Immature natural killer cell (primary cell): ENCODE results near the gene BACH1. TPM values are rescaled to one million over a fixed set of nuclear protein-coding genes. Genes with fewer than 3 reads are reported as not detected.

Source experiments
- DNase-seq, 3 donors: peaks; one replicate each; pipeline ENCODE4 v3.0.0; 2022; ENCODE audit warnings: mixed read lengths in 1 of 3
- H3K27ac Mint-ChIP-seq, 6 donors: one replicate each; pipeline ENCODE4 v1.8.0; 2020; ENCODE audit warnings: mixed read lengths in 6 of 6, mild to moderate bottlenecking in 5 of 6, inconsistent platforms in 4 of 6, moderate library complexity in 3 of 6
- H3K27me3 Mint-ChIP-seq, 3 donors: one replicate each; pipeline ENCODE4 v1.8.0; 2020 to 2021; ENCODE audit warnings: low read depth in 3 of 3, mild to moderate bottlenecking in 3 of 3, mixed read lengths in 3 of 3, moderate library complexity in 3 of 3, inconsistent platforms in 1 of 3
- H3K36me3 Mint-ChIP-seq, 3 donors: one replicate each; pipeline ENCODE4 v1.8.0; 2020; ENCODE audit warnings: mixed read lengths in 3 of 3, inconsistent platforms in 2 of 3, mild to moderate bottlenecking in 2 of 3
- H3K4me1 Mint-ChIP-seq, 2 donors: one replicate each; pipeline ENCODE4 v1.8.0; 2020; ENCODE audit warnings: inconsistent platforms in 2 of 2, mild to moderate bottlenecking in 2 of 2, mixed read lengths in 2 of 2, moderate library complexity in 1 of 2
- H3K4me3 Mint-ChIP-seq, 5 donors: one replicate each; pipeline ENCODE4 v1.8.0; 2020; ENCODE audit warnings: mild to moderate bottlenecking in 5 of 5, mixed read lengths in 5 of 5, inconsistent platforms in 3 of 5, moderate library complexity in 3 of 5
- H3K9me3 Mint-ChIP-seq, 6 donors: one replicate each; pipeline ENCODE4 v1.8.0; 2020; ENCODE audit warnings: mild to moderate bottlenecking in 6 of 6, mixed read lengths in 6 of 6, inconsistent platforms in 4 of 6, moderate library complexity in 3 of 6
- polyA plus RNA-seq, 3 donors: library from polyadenylated mRNA; unstranded; fragments of 300-500 nt; fragmentation: Illumina TruSeq; gene quantifications; one replicate each; pipeline ENCODE4 v1.2.3, GENCODE V29; 2021

BACH1 gene
- polyA plus RNA-seq, 3 donors from 2014 or later: 10.1 to 30.2 (median 17.4) TPM

DNA sequence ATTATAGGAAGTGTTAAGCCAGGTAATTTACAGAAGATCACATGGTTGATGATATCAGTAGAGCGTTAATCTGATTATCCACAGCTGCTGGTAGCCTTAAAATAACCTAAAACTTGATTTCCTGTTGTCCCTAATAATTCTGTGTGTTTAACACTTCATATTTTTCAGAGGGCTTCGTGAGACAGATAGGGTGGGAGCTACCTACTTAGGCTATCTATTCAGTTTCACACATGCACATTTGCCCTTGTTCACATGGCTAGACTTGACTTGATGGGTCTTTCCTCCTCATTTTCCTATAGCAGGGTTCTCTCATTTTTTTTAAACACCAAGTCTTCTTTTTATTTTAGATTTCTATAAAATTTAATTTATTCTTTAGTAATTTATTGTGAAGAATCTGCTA is 11.0 kb downstream of the BACH1 start:
- no peak for DNase-seq
- Mint-ChIP-seq H3K27ac (no peak overlapping the region), H3K9me3 (no peaks in the 10 kb centered on the region), H3K36me3 (peaks cover 0 to 8% (median 8%) of the 10 kb centered on the region in 3 donors), H3K27me3 (peaks cover 0 to 6% (median 0%) of the 10 kb centered on the region in 3 donors), H3K4me3 (no peak overlapping the region), H3K4me1 (peaks cover 49 to 94% of the 10 kb centered on the region in 2 donors)

DNA sequence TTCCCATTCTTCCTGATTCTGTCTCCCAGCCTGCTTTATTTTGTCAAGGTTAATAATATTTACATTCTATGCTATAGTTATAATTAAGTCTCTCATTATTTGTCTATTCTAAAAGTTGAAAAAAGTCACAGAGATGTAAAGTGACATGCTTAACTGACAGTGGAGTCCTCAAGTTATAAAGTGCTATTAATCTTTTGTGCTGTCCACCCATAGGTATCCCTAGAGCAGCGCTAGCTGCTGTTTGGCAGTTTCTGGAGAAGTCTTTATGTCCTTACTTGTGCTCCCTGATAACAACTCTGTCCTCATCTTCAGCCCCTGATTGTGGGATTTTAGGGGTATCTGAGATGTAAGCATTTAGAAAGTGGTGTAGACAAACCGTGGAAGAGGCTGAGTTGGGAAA is 13.1 kb downstream of the BACH1 start:
- Mint-ChIP-seq H3K36me3 (peaks cover 0 to 8% (median 4%) of the 10 kb centered on the region in 3 donors), H3K4me3 (no peak overlapping the region), H3K27ac (peak overlapping the region in 1 of 6 donors; percentile 9), H3K9me3 (no peaks in the 10 kb centered on the region), H3K27me3 (peaks cover 0 to 4% (median 0%) of the 10 kb centered on the region in 3 donors), H3K4me1 (peaks cover 49 to 96% of the 10 kb centered on the region in 2 donors)
- DNase-seq: no peak

DNA sequence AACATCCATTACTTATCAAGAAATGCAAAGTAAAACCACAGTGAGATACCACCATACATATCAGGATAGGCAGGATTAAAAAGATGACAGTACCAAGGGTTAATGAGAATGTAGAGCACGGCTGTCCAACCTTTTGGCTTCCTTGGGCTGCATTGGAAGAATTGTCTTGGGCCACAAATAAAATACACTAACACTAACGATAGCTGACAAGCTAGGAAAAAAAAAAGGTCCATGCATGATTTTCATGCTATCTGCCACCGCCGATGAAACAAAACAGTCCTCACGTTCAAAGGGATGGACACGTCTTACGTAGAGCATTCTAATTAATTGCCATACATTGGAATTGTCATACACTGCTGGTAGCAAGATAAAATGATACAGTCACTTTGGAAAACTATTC is 14.3 kb downstream of the BACH1 start:
- Mint-ChIP-seq H3K27me3 (peaks cover 0 to 4% (median 0%) of the 10 kb centered on the region in 3 donors), H3K36me3 (peaks cover 0 to 8% (median 4%) of the 10 kb centered on the region in 3 donors), H3K9me3 (no peaks in the 10 kb centered on the region), H3K27ac (peak overlapping the region in 1 of 6 donors; percentile 26), H3K4me1 (peaks cover 49 to 97% of the 10 kb centered on the region in 2 donors), H3K4me3 (no peak overlapping the region)
- DNase-seq: no peak

DNA sequence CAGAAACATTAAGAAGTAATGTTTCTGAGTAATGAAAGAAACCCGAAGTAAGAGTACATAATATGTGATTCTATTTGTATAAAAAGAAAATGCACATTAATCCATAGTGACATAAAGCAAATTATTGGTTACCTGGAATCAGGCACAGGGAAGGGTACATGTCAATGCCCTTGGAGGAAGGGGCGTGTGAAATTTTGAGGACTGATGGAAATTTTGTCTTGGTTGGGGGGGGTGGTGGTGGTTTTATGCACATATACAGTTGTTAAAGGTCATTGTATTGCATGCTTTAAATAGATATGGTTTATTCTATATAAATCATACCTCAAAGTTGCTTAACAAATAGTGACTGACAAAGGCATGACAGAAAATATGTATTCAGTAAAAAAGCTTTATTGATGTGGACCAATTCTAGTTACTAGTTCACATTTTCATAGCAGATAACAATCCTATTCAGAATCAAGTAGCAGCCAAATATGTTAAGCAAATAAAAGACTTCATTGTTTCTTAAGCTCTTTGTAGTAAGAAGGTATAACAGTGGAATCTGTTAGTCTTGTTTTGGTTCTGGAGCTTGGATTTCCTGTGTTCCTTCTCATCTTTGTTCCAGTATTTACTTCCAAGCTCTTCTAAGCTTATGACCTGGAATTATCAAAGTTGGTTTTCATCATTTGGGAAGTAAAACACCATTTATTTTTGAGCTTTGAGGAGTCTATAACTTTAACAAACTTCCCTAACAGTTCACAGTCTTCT is 15.1 kb downstream of the BACH1 start:
- no peak overlapping the region for H3K27ac Mint-ChIP-seq
- H3K4me1 Mint-ChIP-seq: peaks cover 53 to 98% of the 10 kb centered on the region in 2 donors
- no peak overlapping the region for H3K4me3 Mint-ChIP-seq
- DNase-seq: no peak
- peaks cover 0 to 1% (median 0%) of the 10 kb centered on the region in 3 donors for H3K27me3 Mint-ChIP-seq
- H3K36me3 Mint-ChIP-seq: peaks cover 0 to 8% (median 4%) of the 10 kb centered on the region in 3 donors
- no peaks in the 10 kb centered on the region for H3K9me3 Mint-ChIP-seq

GRCh38 chr21:29315131-29315749 is 16.5 kb downstream of the BACH1 start:
- DNase-seq: no peak
- peak overlapping the region in 2 of 6 donors; percentile 8 to 27 for H3K27ac Mint-ChIP-seq
- H3K36me3 Mint-ChIP-seq: peaks cover 0 to 8% (median 4%) of the 10 kb centered on the region in 3 donors
- H3K4me3 Mint-ChIP-seq: no peak overlapping the region
- H3K4me1 Mint-ChIP-seq: peaks cover 60 to 100% of the 10 kb centered on the region in 2 donors
- H3K9me3 Mint-ChIP-seq: no peaks in the 10 kb centered on the region
- peaks cover 0 to 1% (median 0%) of the 10 kb centered on the region in 3 donors for H3K27me3 Mint-ChIP-seq

- Mint-ChIP-seq H3K27ac (no peak overlapping the region), H3K27me3 (no peaks in the 10 kb centered on the region), H3K4me3 (no peak overlapping the region)
These were observed 17.5 kb downstream of the BACH1 start for GRCh38 chr21:29316029-29316742.

DNA sequence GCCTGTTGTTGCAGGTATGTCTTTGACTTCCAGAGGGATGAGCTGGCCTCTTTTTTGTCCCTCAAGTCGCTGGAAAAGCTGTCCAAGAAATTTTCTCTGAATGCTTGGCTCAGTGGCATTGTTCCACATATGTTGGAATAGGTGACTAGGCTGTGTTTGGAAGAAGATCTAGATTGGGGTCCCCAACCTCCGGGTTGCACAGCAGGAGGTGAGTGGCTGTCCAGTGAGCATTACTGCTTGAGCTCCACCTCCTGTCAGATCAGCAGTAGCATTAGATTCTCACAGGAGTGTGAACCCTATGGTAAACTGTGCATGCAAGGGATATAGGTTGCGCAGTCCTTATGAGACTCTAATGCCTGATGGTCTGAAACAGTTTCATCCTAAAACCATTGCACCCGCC is 18.1 kb downstream of the BACH1 start:
- Mint-ChIP-seq H3K27ac (no peak overlapping the region), H3K27me3 (no peaks in the 10 kb centered on the region), H3K4me3 (no peak overlapping the region), H3K36me3 (peaks cover 5 to 10% (median 9%) of the 10 kb centered on the region in 3 donors), H3K4me1 (peaks cover 59 to 100% of the 10 kb centered on the region in 2 donors), H3K9me3 (no peaks in the 10 kb centered on the region)
- DNase-seq: no peak

More at GRCh38 chr21:29316029-29316742, 17.5 kb downstream of the BACH1 start:
- H3K4me1 Mint-ChIP-seq: peaks cover 58 to 100% of the 10 kb centered on the region in 2 donors
- no peak for DNase-seq
- H3K36me3 Mint-ChIP-seq: peaks cover 3 to 7% (median 6%) of the 10 kb centered on the region in 3 donors
- H3K9me3 Mint-ChIP-seq: no peaks in the 10 kb centered on the region

DNA sequence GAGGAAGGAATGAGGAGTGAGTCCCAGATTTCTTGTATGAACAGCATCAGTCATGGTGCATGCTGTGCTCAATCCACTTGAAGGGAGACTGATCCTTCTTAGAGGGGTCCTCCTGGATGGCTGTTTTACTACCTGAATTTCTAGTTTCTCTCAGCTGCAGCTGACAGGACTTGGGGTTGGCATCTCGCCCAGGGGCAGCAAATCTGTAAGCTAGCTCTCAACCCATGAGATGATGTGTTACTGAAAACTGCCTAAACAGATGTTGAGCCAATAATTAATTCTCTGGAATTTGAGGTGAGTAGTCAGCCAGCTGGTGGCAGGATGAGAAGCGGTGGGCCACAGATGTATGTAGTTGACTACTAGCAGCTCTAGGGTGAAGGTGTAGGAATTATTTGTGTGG is 19.6 kb downstream of the BACH1 start:
- Mint-ChIP-seq H3K9me3 (no peaks in the 10 kb centered on the region), H3K27me3 (no peaks in the 10 kb centered on the region), H3K27ac (no peak overlapping the region), H3K36me3 (peaks cover 5 to 13% (median 5%) of the 10 kb centered on the region in 3 donors), H3K4me3 (no peak overlapping the region), H3K4me1 (peaks cover 54 to 94% of the 10 kb centered on the region in 2 donors)
- DNase-seq: no peak

DNA sequence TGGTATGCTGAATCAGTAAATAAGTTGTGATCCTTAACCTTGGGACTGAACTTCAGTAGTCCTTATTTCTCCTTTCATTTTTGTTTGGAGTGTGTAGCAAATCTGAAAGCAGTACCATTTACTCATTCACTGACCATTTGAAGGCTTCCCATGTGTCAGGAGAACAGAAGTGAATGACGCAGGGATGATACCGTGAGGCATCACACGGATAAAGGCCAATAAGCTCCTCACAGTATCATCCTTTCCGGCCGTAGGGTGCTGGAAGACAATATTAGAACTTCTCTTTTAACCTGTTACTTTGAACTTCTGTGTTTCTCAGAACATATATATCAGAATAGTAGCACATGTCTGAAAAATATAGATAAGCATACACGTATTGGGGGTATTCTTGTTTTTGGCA is 21.3 kb downstream of the BACH1 start:
- no peak overlapping the region for H3K4me3 Mint-ChIP-seq
- H3K27me3 Mint-ChIP-seq: no peaks in the 10 kb centered on the region
- DNase-seq: no peak
- H3K4me1 Mint-ChIP-seq: peaks cover 43 to 87% of the 10 kb centered on the region in 2 donors
- H3K27ac Mint-ChIP-seq: no peak overlapping the region
- H3K9me3 Mint-ChIP-seq: no peaks in the 10 kb centered on the region
- peaks cover 5 to 13% (median 8%) of the 10 kb centered on the region in 3 donors for H3K36me3 Mint-ChIP-seq

DNA sequence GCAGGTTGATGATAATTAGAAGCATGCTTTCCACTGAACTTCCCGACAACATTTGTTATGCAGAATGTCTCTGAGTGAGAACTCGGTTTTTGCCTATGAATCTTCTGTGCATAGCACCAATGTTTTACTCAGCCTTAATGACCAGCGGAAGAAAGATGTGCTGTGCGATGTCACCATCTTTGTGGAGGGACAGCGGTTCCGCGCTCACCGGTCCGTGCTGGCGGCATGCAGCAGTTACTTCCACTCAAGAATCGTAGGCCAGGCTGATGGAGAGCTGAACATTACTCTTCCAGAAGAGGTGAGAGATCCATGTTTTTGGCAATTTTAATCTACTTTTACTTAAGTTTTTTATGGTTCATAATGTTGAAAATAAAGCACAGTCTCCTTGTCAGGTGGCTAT is 22.5 kb downstream of the BACH1 start:
- no peak for DNase-seq
- Mint-ChIP-seq H3K27ac (no peak overlapping the region), H3K4me1 (peaks cover 40 to 85% of the 10 kb centered on the region in 2 donors), H3K9me3 (no peaks in the 10 kb centered on the region), H3K27me3 (no peaks in the 10 kb centered on the region), H3K4me3 (no peak overlapping the region), H3K36me3 (peaks cover 8 to 17% (median 8%) of the 10 kb centered on the region in 3 donors)

DNA sequence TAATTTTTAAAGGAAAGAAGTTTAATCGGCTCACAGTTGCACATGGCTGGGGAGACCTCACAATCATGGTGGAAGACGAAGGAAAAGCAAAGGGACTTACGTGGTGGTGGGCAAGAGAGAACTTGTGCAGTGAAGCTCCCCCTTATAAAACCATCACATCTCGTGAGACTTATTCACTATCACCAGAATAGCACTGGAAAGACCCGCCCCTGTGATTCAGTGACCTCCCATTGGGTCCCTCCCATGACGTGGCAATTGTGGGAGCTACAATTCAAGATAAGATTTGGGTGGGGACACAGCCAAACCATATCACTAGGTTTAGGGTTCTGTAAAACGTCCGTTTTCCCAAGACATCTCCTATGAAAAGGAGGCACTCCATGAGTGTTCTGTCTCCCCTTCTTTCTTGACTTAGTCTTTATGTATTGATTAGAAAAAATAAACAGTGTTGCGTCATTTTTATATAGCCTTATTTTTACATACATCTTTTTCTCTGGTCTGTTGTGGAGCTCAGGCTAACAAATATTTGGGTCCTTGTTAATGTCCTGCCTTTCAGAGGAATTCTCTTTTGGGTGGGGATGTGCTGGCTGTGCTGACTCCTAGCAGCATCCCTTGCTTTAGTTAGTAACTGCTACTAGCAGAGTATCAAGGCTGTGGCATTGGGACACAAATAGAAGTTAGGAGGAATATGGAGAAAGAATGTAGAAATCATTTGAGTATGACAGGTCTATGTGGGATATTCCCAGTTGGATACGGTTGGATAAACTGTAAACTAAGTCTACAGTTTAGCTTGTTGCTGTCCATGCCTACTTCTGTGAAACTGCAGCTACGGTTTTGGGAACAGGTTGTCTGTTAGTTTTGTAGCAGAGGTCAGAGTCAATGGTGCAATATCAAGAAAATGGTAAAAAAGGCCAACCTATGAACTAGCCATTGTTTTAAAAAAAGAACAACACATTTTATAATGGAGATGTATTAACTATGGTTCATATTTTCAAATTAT is 23.5 kb downstream of the BACH1 start:
- Mint-ChIP-seq H3K4me1 (peaks cover 34 to 85% of the 10 kb centered on the region in 2 donors), H3K4me3 (no peak overlapping the region), H3K9me3 (no peaks in the 10 kb centered on the region), H3K27ac (no peak overlapping the region), H3K27me3 (no peaks in the 10 kb centered on the region), H3K36me3 (peaks cover 8 to 27% (median 16%) of the 10 kb centered on the region in 3 donors)
- DNase-seq: no peak

GRCh38 chr21:29323189-29323588 is 24.5 kb downstream of the BACH1 start:
- Mint-ChIP-seq H3K4me1 (peaks cover 25 to 77% of the 10 kb centered on the region in 2 donors), H3K27ac (no peak overlapping the region), H3K4me3 (no peak overlapping the region), H3K36me3 (peaks cover 8 to 30% (median 17%) of the 10 kb centered on the region in 3 donors), H3K9me3 (no peaks in the 10 kb centered on the region), H3K27me3 (no peaks in the 10 kb centered on the region)
- DNase-seq: no peak
